ENCODE results near the gene ADISSP.

GRCh38 chr20:3800256-3800877, 32.8 kb upstream of the ADISSP start:
- TF ChIP-seq, protein P1, sequence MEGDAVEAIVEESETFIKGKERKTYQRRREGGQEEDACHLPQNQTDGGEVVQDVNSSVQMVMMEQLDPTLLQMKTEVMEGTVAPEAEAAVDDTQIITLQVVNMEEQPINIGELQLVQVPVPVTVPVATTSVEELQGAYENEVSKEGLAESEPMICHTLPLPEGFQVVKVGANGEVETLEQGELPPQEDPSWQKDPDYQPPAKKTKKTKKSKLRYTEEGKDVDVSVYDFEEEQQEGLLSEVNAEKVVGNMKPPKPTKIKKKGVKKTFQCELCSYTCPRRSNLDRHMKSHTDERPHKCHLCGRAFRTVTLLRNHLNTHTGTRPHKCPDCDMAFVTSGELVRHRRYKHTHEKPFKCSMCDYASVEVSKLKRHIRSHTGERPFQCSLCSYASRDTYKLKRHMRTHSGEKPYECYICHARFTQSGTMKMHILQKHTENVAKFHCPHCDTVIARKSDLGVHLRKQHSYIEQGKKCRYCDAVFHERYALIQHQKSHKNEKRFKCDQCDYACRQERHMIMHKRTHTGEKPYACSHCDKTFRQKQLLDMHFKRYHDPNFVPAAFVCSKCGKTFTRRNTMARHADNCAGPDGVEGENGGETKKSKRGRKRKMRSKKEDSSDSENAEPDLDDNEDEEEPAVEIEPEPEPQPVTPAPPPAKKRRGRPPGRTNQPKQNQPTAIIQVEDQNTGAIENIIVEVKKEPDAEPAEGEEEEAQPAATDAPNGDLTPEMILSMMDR (IDR thresholded peaks at IDR 0.05), result no peak
- TF ChIP-seq POLR2A (IDR thresholded peaks at IDR 0.05), result no peak

All from body of pancreas (tissue), 4 donors.